ENCODE data around the gene CD300LF.

Gene CD300LF

GRCh38 chr17:74729368-74729767, 16.6 kb upstream of the CD300LF start:
- TF ChIP-seq ZFX (IDR thresholded peaks at IDR 0.05; ENCODE audit: borderline replicate concordance) (no peak), CTCF (IDR thresholded peaks at IDR 0.05) (no peak)
- H3K27ac ChIP-seq: no peak overlapping the region

GRCh38 chr17:74728702-74729075, 16.0 kb upstream of the CD300LF start:
- no peak overlapping the region for H3K27ac ChIP-seq
- TF ChIP-seq CTCF (IDR thresholded peaks at IDR 0.05) (no peak), ZFX (IDR thresholded peaks at IDR 0.05; ENCODE audit: borderline replicate concordance) (no peak)

GRCh38 chr17:74728033-74728701, 15.4 kb upstream of the CD300LF start:
- no peak for TF ChIP-seq CTCF (IDR thresholded peaks at IDR 0.05)
- no peak for TF ChIP-seq ZFX (IDR thresholded peaks at IDR 0.05; ENCODE audit: borderline replicate concordance)
- no peak overlapping the region for H3K27ac ChIP-seq

GRCh38 chr17:74725111-74725510, 12.4 kb upstream of the CD300LF start:
- H3K27ac ChIP-seq: no peak overlapping the region

GRCh38 chr17:74723891-74724290, 11.2 kb upstream of the CD300LF start:
- no peak overlapping the region for H3K27ac ChIP-seq
- TF ChIP-seq CTCF (IDR thresholded peaks at IDR 0.05): no peak

More at GRCh38 chr17:74725111-74725510, 12.4 kb upstream of the CD300LF start:
- no peak for TF ChIP-seq CTCF (IDR thresholded peaks at IDR 0.05)
- no peak for TF ChIP-seq ZFX (IDR thresholded peaks at IDR 0.05; ENCODE audit: borderline replicate concordance)

- H3K27ac ChIP-seq: no peak overlapping the region
- TF ChIP-seq CTCF (IDR thresholded peaks at IDR 0.05) (no peak), ZFX (IDR thresholded peaks at IDR 0.05; ENCODE audit: borderline replicate concordance) (no peak)
Measured at GRCh38 chr17:74722782-74723181, 10.1 kb upstream of the CD300LF start.

- H3K27ac ChIP-seq: no peak overlapping the region
- TF ChIP-seq CTCF (IDR thresholded peaks at IDR 0.05): no peak
- no peak for TF ChIP-seq ZFX (IDR thresholded peaks at IDR 0.05; ENCODE audit: borderline replicate concordance)
Measured at GRCh38 chr17:74720506-74720905, 7.8 kb upstream of the CD300LF start.

All from 22Rv1 (cell line).